SK-N-SH treated with all-trans-retinoic acid at 6 μM for 48 hours (cell line): ENCODE data around the gene DNAH11.
"Not testable (repeated sequence)": the region's sequence is repeated elsewhere in the genome, so short reads cannot be mapped to it uniquely, and the experiment has no call there.

Experiments used
- ATAC-seq: fragments of 200-7000 bp; cut with Tn5 transposase; 3 replicates; pipeline ENCODE4 v1.9.1; 2020; ENCODE audit warnings: mild to moderate bottlenecking, moderate library complexity
- ARNTL ChIP-seq: fragments of 450-650 bp; formaldehyde crosslinking; IDR thresholded peaks from 2 replicates; pipeline ENCODE4 v1.5.0; 2020; ENCODE audit warnings: low read depth, mild to moderate bottlenecking, moderate library complexity, borderline replicate concordance
- BACH2 ChIP-seq: fragments of 250-450 bp; sonication (Bioruptor Pico); IDR thresholded peaks from 2 replicates; pipeline ENCODE4 v1.9.0; 2021; ENCODE audit warnings: mild to moderate bottlenecking, borderline replicate concordance
- CREB5 ChIP-seq: fragments of 250-450 bp; sonication (Bioruptor Pico); IDR thresholded peaks from 2 replicates; pipeline ENCODE4 v1.5.1; 2020; ENCODE audit warnings: low read depth, mild to moderate bottlenecking, moderate library complexity
- CSDC2 ChIP-seq: fragments of 250-450 bp; sonication (Bioruptor Pico); IDR thresholded peaks from 2 replicates; pipeline ENCODE4 v1.5.0; 2020; ENCODE audit warnings: mild to moderate bottlenecking, moderate library complexity
- ESRRG ChIP-seq: fragments of 250-450 bp; sonication (Bioruptor Pico); IDR thresholded peaks from 2 replicates; pipeline ENCODE4 v1.6.1; 2021; ENCODE audit warnings: mild to moderate bottlenecking
- ISL1 ChIP-seq: fragments of 250-450 bp; sonication (Bioruptor Pico); IDR thresholded peaks from 2 replicates; pipeline ENCODE4 v2.1.2; 2022; ENCODE audit warnings: mild to moderate bottlenecking, moderate library complexity
- OSR1 ChIP-seq: fragments of 250-450 bp; sonication (Bioruptor Pico); IDR thresholded peaks from 2 replicates; pipeline ENCODE4 v1.8.0; 2022; ENCODE audit warnings: moderate library complexity, mild to moderate bottlenecking, inconsistent platforms
- PPARA ChIP-seq: fragments of 250-450 bp; sonication (Bioruptor Pico); IDR thresholded peaks from 2 replicates; pipeline ENCODE4 v1.5.0; 2020; ENCODE audit warnings: mild to moderate bottlenecking, borderline replicate concordance
- RARB ChIP-seq: fragments of 250-450 bp; sonication (Bioruptor Pico); IDR thresholded peaks from 2 replicates; pipeline ENCODE4 v1.8.0; 2021; ENCODE audit warnings: mild to moderate bottlenecking, moderate library complexity
- SNAI2 ChIP-seq: fragments of 250-450 bp; sonication (Bioruptor Pico); IDR thresholded peaks from 2 replicates; pipeline ENCODE4 v1.5.0; 2020; ENCODE audit warnings: mild to moderate bottlenecking, moderate library complexity
- TCF4 ChIP-seq: fragments of 250-450 bp; sonication (Bioruptor Pico); IDR thresholded peaks from 2 replicates; pipeline ENCODE4 v1.8.0; 2021; ENCODE audit warnings: mild to moderate bottlenecking, moderate library complexity, borderline replicate concordance
- TOX ChIP-seq: fragments of 250-450 bp; sonication (Bioruptor Pico); IDR thresholded peaks from 2 replicates; pipeline ENCODE4 v1.8.0; 2021; ENCODE audit warnings: mild to moderate bottlenecking, moderate library complexity, borderline replicate concordance
- ZC3H10 ChIP-seq: fragments of 250-450 bp; sonication (Bioruptor Pico); IDR thresholded peaks from 2 replicates; pipeline ENCODE4 v1.5.1; 2021; ENCODE audit warnings: mild to moderate bottlenecking, moderate library complexity
- ZFP3 ChIP-seq: fragments of 250-450 bp; sonication (Bioruptor Pico); IDR thresholded peaks from 2 replicates; pipeline ENCODE4 v1.5.0; 2020; ENCODE audit warnings: mild to moderate bottlenecking, moderate library complexity
- ZFP30 ChIP-seq: fragments of 450-650 bp; formaldehyde crosslinking; IDR thresholded peaks from 2 replicates; pipeline ENCODE4 v1.5.0; 2022; ENCODE audit warnings: mild to moderate bottlenecking, moderate library complexity
- ZNF565 ChIP-seq: fragments of 450-650 bp; formaldehyde crosslinking; conservative IDR thresholded peaks from 2 replicates; pipeline ENCODE4 v1.5.0; 2020; ENCODE audit warnings: low read depth, mild to moderate bottlenecking, moderate library complexity
- ZNF70 ChIP-seq: fragments of 450-650 bp; formaldehyde crosslinking; IDR thresholded peaks from 2 replicates; pipeline ENCODE4 v1.5.0; 2020; ENCODE audit warnings: mild to moderate bottlenecking, moderate library complexity
- ZNF8 ChIP-seq: fragments of 450-650 bp; formaldehyde crosslinking; IDR thresholded peaks from 2 replicates; pipeline ENCODE4 v1.5.0; 2020; ENCODE audit warnings: mild to moderate bottlenecking, moderate library complexity
- TF ChIP-seq, protein P1 (sequence below): fragments of 250-450 bp; sonication (Bioruptor Pico); IDR thresholded peaks from 2 replicates; pipeline ENCODE4 v1.8.0; 2020; ENCODE audit warnings: mild to moderate bottlenecking, moderate library complexity, borderline replicate concordance
- TF ChIP-seq, protein P2 (sequence below): fragments of 250-450 bp; sonication (Bioruptor Pico); IDR thresholded peaks from 2 replicates; pipeline ENCODE4 v1.5.1; 2021; ENCODE audit warnings: mild to moderate bottlenecking, moderate library complexity
- TF ChIP-seq, protein P3 (sequence below): fragments of 250-450 bp; sonication (Bioruptor Pico); IDR thresholded peaks from 2 replicates; pipeline ENCODE4 v1.8.0; 2021; ENCODE audit warnings: low read depth, mild to moderate bottlenecking, moderate library complexity, borderline replicate concordance

DNAH11 gene

GRCh38 chr7:21923658-21924057 lies 380.8 kb downstream of the DNAH11 start:
- TF ChIP-seq ZFP30 (CRISPR knock-in tag) (no peak), OSR1 (CRISPR knock-in tag) (no peak), TOX (no peak), RARB (CRISPR knock-in tag) (no peak), ARNTL (CRISPR knock-in tag) (no peak), ZC3H10 (CRISPR knock-in tag) (no peak), ZFP3 (CRISPR knock-in tag) (no peak), ZNF565 (no peak), PPARA (CRISPR knock-in tag) (no peak), SNAI2 (no peak), ISL1 (no peak), BACH2 (CRISPR knock-in tag) (no peak), TCF4 (CRISPR knock-in tag) (no peak)
- TF ChIP-seq, protein P1, sequence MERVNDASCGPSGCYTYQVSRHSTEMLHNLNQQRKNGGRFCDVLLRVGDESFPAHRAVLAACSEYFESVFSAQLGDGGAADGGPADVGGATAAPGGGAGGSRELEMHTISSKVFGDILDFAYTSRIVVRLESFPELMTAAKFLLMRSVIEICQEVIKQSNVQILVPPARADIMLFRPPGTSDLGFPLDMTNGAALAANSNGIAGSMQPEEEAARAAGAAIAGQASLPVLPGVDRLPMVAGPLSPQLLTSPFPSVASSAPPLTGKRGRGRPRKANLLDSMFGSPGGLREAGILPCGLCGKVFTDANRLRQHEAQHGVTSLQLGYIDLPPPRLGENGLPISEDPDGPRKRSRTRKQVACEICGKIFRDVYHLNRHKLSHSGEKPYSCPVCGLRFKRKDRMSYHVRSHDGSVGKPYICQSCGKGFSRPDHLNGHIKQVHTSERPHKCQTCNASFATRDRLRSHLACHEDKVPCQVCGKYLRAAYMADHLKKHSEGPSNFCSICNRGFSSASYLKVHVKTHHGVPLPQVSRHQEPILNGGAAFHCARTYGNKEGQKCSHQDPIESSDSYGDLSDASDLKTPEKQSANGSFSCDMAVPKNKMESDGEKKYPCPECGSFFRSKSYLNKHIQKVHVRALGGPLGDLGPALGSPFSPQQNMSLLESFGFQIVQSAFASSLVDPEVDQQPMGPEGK (CRISPR knock-in tag): no peak
- TF ChIP-seq, protein P2, sequence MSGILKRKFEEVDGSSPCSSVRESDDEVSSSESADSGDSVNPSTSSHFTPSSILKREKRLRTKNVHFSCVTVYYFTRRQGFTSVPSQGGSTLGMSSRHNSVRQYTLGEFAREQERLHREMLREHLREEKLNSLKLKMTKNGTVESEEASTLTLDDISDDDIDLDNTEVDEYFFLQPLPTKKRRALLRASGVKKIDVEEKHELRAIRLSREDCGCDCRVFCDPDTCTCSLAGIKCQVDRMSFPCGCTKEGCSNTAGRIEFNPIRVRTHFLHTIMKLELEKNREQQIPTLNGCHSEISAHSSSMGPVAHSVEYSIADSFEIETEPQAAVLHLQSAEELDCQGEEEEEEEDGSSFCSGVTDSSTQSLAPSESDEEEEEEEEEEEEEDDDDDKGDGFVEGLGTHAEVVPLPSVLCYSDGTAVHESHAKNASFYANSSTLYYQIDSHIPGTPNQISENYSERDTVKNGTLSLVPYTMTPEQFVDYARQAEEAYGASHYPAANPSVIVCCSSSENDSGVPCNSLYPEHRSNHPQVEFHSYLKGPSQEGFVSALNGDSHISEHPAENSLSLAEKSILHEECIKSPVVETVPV (CRISPR knock-in tag): no peak
- no peak for ATAC-seq

DNA sequence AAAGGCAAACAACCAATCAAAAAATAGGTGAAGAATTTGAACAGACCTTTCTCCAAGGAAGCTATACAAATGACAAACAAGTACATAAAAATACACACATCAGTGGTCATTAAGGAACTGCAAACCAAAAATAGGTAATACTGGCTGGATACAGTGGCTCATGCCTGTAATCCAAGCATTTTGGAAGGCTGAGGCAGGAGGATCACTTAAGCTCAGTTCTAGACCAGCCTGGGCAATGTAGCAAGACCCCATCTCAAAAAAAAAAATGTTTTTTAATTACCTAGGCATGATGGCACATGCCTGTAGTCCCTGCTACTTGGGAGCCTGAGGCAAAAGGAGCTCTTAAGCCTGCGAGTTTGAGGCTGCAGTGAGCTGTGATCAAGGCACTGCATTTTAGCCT lies 383.6 kb downstream of the DNAH11 start:
- ATAC-seq: no peak
- no peak for TF ChIP-seq TCF4 (CRISPR knock-in tag)
- TF ChIP-seq ZNF565: no peak
- no peak for TF ChIP-seq PPARA (CRISPR knock-in tag)
- TF ChIP-seq ZNF70 (CRISPR knock-in tag): no peak
- TF ChIP-seq OSR1 (CRISPR knock-in tag): no peak
- TF ChIP-seq ZFP3 (CRISPR knock-in tag): no peak
- no peak for TF ChIP-seq ZC3H10 (CRISPR knock-in tag)
- TF ChIP-seq BACH2 (CRISPR knock-in tag): no peak
- TF ChIP-seq ESRRG (CRISPR knock-in tag): no peak
- TF ChIP-seq ISL1: no peak
- no peak for TF ChIP-seq CSDC2 (CRISPR knock-in tag)
- TF ChIP-seq, protein P2 (CRISPR knock-in tag): no peak
- TF ChIP-seq RARB (CRISPR knock-in tag): no peak
- no peak for TF ChIP-seq ZFP30 (CRISPR knock-in tag)
- no peak for TF ChIP-seq ZNF8 (CRISPR knock-in tag)
- TF ChIP-seq, protein P1 (CRISPR knock-in tag): no peak
- TF ChIP-seq TOX: no peak
- TF ChIP-seq ARNTL (CRISPR knock-in tag): no peak
- no peak for TF ChIP-seq CREB5 (CRISPR knock-in tag)

- no peak for ATAC-seq
- TF ChIP-seq OSR1 (CRISPR knock-in tag) (no peak), BACH2 (CRISPR knock-in tag) (no peak), ZC3H10 (CRISPR knock-in tag) (no peak), TCF4 (CRISPR knock-in tag) (no peak), RARB (CRISPR knock-in tag) (no peak), ISL1 (no peak), ZNF565 (no peak), SNAI2 (no peak), ZNF8 (CRISPR knock-in tag) (no peak), TOX (no peak), ZFP30 (CRISPR knock-in tag) (no peak)
- TF ChIP-seq, protein P3, sequence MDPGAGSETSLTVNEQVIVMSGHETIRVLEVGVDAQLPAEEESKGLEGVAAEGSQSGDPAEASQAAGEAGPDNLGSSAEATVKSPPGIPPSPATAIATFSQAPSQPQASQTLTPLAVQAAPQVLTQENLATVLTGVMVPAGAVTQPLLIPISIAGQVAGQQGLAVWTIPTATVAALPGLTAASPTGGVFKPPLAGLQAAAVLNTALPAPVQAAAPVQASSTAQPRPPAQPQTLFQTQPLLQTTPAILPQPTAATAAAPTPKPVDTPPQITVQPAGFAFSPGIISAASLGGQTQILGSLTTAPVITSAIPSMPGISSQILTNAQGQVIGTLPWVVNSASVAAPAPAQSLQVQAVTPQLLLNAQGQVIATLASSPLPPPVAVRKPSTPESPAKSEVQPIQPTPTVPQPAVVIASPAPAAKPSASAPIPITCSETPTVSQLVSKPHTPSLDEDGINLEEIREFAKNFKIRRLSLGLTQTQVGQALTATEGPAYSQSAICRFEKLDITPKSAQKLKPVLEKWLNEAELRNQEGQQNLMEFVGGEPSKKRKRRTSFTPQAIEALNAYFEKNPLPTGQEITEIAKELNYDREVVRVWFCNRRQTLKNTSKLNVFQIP: no peak
- TF ChIP-seq, protein P1 (CRISPR knock-in tag): no peak
Measured at GRCh38 chr7:21927693-21928092, 384.9 kb downstream of the DNAH11 start.

- ATAC-seq: not testable (repeated sequence)
Measured at GRCh38 chr7:21933293-21933692, 390.5 kb downstream of the DNAH11 start.
